Astrocyte (in vitro differentiated cells and primary cell): ENCODE measurements around the gene ALKBH4.

Experiments
- EZH2 ChIP-seq: IDR thresholded peaks from 2 replicates; pipeline ENCODE4 v1.6.1; 2012; ENCODE audit warnings: mild to moderate bottlenecking, low read length, inconsistent platforms; ENCODE audit not compliant: insufficient read depth
- TF ChIP-seq, protein P1 (sequence below): IDR thresholded peaks from 2 replicates; pipeline ENCODE4 v1.5.1; 2011; ENCODE audit warnings: low read depth, mild to moderate bottlenecking, inconsistent platforms, low read length, moderate library complexity; ENCODE audit not compliant: insufficient read depth

DNA sequence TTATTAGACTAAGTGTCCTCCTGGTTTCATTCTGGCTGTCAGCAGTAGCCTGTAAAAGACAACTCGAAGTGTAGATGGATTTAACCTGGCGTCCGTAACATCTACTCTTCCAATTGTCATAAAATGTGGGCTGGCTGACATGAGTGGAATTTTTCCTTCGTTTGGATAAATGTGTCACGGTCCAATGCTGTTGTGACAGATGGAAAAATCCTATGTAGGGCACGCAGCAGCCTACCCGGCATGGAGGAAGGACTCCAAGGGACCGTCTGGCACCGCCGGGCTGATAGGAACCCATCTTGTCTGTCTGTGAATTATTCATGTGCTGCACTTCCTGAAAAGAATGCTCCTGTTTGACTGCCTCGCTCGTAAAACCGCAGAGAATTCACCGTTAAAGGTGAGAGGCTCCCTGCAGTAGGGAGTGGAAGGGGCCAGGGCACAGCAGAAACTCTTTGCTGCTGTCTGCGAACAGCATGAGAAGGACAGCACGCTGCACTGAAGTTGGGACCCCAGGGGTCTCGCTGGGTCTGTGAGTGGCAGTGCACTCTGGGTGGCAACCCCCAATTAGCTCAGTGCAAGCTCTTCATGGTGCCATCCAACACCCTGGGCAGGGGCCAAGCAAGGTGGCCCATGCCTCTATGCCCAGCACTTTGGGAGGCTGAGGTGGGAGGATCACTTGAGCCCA lies 32.9 kb downstream of the ALKBH4 start:
- TF ChIP-seq, protein P1, sequence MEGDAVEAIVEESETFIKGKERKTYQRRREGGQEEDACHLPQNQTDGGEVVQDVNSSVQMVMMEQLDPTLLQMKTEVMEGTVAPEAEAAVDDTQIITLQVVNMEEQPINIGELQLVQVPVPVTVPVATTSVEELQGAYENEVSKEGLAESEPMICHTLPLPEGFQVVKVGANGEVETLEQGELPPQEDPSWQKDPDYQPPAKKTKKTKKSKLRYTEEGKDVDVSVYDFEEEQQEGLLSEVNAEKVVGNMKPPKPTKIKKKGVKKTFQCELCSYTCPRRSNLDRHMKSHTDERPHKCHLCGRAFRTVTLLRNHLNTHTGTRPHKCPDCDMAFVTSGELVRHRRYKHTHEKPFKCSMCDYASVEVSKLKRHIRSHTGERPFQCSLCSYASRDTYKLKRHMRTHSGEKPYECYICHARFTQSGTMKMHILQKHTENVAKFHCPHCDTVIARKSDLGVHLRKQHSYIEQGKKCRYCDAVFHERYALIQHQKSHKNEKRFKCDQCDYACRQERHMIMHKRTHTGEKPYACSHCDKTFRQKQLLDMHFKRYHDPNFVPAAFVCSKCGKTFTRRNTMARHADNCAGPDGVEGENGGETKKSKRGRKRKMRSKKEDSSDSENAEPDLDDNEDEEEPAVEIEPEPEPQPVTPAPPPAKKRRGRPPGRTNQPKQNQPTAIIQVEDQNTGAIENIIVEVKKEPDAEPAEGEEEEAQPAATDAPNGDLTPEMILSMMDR = no peak
- TF ChIP-seq EZH2 = no peak
